Epidermal melanocyte (primary cell): ENCODE measurements around the gene TCF23.

ENCODE experiments used
- DNase-seq: peaks from one replicate; pipeline ENCODE4 v3.0.0; 2011; ENCODE audit warnings: low spot score; ENCODE audit not compliant: insufficient read length

The TCF23 gene

GRCh38 chr2:27128668-27129571 is 19.9 kb upstream of the TCF23 start:
- DNase-seq = no peak

- DNase-seq = no peak
These were observed 18.4 kb upstream of the TCF23 start for GRCh38 chr2:27130396-27130795.

- DNase-seq = no peak
These were observed 17.4 kb upstream of the TCF23 start for GRCh38 chr2:27131429-27131828.

GRCh38 chr2:27133195-27133875 is 15.5 kb upstream of the TCF23 start:
- no peak for DNase-seq

DNA sequence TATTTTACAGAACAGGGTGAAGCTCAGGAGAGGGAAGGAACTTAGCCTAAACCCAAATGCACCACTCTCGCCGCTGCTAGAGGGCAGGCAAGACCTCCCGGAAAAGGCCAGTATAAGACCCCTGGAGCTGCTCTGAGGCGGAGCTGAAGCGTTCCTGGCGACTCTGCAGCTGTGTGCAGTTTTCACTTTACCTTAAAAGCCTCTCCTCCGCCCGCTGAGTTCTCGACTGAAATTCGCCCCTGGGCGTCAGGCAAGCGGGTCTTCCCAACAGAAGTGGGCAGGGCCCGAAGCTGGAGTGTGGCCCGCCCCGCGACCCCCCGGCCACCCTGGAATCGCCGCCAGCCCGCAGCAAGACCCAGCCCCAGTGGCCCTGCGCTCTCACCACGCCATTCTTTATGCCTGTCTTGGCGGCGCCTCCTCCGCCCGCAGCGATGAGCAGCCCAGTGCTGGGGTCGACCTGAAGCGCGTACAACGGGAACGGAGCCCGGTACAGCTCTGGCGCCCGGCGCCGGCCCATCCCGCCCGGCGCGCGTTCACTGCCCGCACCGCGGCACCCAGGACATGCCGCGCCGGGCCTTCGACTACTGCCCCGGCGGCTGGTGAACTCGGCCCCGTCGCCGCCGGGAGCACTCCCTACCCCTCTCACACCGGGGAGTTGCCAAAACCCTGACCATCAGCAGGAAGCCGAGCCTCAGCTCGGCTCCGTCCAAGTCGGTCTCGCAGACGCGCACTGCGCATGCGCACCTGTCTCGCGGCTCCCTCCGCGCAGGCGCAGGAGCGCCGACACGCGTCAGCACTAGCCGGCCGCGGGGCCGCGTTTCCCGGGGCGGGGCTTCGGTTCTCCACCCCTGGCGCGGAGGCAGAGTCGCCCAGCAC is 14.7 kb upstream of the TCF23 start, which contains the start of gene PREB:
PREB (minus strand) TSS at position 732 of the 876 bp plus-strand sequence; CDS start at position 517, 215 bp downstream.
- DNase-seq = peak; percentile 88

- no peak for DNase-seq
These were observed 13.9 kb upstream of the TCF23 start for GRCh38 chr2:27134781-27135477.

DNA sequence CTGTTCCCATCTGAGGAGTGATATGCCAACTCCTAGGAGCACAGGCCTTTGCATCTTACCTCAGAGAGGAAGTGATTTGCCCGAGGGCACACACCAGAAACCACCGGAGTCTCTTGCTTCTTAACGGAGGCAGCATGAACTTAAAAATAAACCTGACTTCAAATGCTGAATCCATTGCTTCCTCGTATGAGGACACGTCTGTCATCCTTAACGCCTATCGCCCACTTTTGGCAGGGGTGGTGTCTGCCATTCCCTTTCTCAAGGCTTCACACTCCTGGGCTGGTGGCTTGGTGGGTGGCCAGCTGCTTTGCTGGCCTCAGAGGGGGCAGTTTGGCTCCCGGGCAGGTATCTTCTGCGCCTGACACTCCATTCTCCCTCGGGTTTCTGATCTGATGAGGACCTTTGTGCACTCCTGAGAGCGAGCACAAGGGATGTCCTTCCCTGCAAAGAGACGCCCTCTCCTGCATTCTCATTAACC is 13.3 kb upstream of the TCF23 start:
- DNase-seq = no peak

DNA sequence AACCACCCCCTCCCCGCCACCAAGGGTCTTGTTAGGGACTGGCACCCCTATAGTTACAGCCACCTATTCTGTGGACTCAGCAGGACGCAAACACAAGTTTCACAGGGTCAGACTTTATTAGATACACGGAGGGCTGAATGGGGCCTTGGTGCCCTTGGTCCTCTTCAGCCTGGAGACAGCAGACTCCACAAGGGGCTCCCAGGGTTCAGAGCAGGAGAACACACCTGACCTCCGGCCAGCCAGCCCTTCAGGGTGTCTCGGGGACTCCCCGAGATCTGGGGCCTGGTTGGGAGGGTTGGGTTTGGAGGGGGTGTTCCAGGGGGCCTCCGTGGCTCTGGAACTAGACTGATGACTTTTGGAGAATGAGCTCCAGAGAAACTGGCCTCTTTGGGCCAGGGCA is 12.1 kb upstream of the TCF23 start:
- DNase-seq = no peak

DNA sequence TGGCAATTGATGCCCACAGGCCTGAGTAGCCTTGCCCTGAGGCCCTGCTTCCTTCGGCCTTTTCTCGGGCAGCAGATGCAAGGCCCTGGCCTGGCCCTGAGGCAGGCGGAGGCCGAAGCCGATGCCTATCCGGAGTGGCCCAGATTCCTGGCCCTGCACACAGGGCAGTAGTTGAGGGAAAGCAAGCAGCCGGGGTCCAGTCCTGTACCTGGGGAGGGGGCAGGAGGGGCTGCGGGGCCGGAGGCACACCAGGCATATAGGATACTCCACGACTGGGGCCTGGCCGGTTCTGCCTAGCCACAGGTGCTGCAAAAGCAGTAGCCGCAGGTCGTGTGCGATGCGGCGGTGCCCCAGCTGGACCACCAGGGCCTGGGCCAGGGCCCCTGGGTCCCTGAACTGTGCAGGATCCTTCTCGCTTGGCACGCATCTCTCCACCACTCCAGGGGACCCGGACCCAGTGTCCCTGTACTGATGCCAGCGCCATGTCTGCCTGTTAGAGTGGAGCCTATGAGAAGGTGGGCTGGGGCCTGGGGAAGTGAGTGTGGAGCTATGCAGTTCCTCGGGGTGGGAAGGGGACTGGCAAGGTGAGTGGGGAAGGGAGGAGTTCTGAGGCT is 11.4 kb upstream of the TCF23 start:
- DNase-seq = no peak

- DNase-seq = no peak
These were observed 10.7 kb upstream of the TCF23 start for GRCh38 chr2:27138111-27138510.

DNA sequence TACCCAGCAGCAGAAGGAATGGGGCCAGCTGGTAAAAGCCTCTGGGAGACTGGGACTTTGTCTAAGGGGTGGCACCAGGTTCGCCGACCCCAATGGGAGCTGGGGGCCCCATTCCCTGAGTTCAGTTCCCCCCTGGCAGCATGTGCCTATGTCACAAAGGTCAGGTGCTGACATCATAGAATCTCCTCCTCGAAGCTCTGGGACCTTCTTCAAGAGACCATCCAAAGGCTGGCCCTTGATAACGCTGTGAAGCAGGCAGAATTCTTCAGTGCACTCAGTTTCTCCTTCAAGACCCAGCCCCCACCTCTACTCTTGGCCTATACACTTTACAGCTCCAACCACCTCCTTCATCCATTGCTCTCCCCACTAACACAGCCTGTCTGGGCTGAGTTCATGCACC is 9.5 kb upstream of the TCF23 start, which contains the start of gene PRR30:
PRR30 (minus strand) TSS at position 101 of the 400 bp plus-strand sequence. CDS start 1,081 bp downstream, outside the sequence.
- no peak for DNase-seq

DNA sequence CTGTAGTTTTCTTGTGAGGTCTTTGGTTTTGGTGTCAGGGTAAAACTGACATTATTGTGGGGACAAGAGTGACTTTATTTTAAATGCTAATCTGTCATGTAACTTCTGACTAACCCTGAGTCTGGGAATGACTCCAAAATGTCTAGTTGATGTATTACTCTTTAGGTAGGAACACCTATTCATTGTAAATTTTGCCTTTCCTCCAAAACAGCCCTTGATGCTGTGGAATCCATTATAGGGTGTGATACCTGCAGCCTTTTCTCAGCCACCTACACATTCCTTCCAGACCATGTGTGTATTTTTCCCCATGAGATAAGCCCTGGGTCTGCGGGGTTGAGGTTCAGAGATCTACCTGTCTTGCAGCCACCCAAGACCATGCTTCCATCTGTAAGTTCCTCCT is 5.5 kb upstream of the TCF23 start:
- DNase-seq = no peak

DNA sequence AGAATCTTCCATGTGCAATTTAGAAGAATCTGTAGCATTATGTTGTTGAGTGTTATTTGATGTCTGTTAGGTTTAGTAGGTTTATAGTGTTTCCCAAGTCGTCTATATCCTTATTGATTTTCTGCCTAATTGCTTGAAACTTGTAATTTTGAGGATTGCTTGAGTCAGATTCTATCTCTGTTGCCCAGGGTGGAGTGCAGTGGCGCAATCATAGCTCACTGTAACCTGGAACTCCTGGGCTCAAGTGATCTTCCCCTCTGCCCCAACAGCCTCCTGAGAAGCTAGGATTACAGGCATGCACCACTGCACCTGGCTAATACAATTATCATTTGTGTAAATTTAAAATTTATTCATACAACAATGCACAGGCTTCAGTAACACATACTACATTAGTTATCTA is 3.1 kb upstream of the TCF23 start:
- no peak for DNase-seq

- DNase-seq = no peak
These were observed 869 bp upstream of the TCF23 start for GRCh38 chr2:27147935-27148334.

GRCh38 chr2:27149570-27150405 is 984 bp downstream of the TCF23 start:
- DNase-seq = no peak

DNA sequence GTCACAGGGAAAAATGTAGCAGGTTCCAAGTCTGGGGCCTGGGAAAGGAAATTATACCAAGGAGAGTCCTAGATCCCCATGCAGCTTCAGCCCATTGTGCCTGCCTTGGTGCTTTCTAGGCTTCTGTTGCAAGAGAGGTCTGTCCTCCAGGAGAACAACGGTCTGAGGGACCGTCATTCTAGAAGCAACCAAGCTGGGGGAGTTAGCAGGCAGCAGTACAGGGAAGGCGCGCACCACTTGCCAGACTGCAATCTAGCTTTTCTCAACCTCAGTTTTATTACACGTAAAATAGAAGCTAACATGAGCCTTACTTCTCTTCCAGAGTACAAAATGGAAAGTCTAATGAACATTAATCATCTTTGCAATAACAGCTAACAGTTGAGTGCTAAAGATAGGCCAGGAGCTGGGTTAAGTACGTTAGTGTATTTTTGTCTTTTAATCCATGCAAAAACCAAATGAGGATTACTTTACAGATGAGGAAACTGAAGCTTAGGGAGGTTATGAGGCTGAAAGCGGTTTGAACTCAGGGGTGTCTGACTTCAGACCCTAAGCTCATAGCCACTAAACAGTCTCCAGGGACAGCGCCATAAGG is 1.9 kb downstream of the TCF23 start:
- DNase-seq = no peak

GRCh38 chr2:27152102-27152795 is 3.4 kb downstream of the TCF23 start:
- DNase-seq = no peak

- DNase-seq = no peak
These were observed 4.1 kb downstream of the TCF23 start for GRCh38 chr2:27152796-27153464.
